OCI-LY1 (cell line): ENCODE measurements around the gene CTNNBL1.

Experiments
- H2AFZ ChIP-seq: fragments of 200-600 bp; sonication (generic), shearing (Covaris generic); 2 replicates; pipeline ENCODE4 v1.6.0; 2014; ENCODE audit warnings: antibody characterized with exemption, mild to moderate bottlenecking, low read length
- H3F3A ChIP-seq: fragments of 200-600 bp; sonication (generic), shearing (Covaris generic); 2 replicates; pipeline ENCODE4 v1.6.0; 2014; ENCODE audit warnings: mild to moderate bottlenecking, antibody characterized with exemption, low read length, moderate library complexity; ENCODE audit not compliant: insufficient read depth
- H3K27ac ChIP-seq: fragments of 200-600 bp; sonication (generic); 2 replicates; pipeline ENCODE4 v1.5.1; 2014; ENCODE audit warnings: low read length, mixed run types, mild to moderate bottlenecking, low read depth; ENCODE audit not compliant: poor library complexity, severe bottlenecking
- H3K27me3 ChIP-seq: fragments of 200-600 bp; sonication (generic); 2 replicates; pipeline ENCODE4 v1.6.0; 2014; ENCODE audit warnings: antibody characterized with exemption, mild to moderate bottlenecking, low read length, moderate library complexity; ENCODE audit not compliant: insufficient read depth
- H3K36me3 ChIP-seq: fragments of 200-600 bp; sonication (generic); 2 replicates; pipeline ENCODE4 v1.6.1; 2014; ENCODE audit warnings: mild to moderate bottlenecking, antibody characterized with exemption, low read length, moderate library complexity, mixed read lengths; ENCODE audit not compliant: insufficient read depth
- H3K4me1 ChIP-seq: fragments of 200-600 bp; sonication (generic); 2 replicates; pipeline ENCODE4 v1.5.1; 2014; ENCODE audit warnings: mild to moderate bottlenecking, low read length, moderate library complexity; ENCODE audit not compliant: insufficient read depth, severe bottlenecking
- H3K4me2 ChIP-seq: fragments of 200-600 bp; sonication (generic), shearing (Covaris generic); 2 replicates; pipeline ENCODE4 v1.6.1; 2014; ENCODE audit warnings: low read length
- H3K4me3 ChIP-seq: fragments of 200-600 bp; sonication (generic); 2 replicates; pipeline ENCODE4 v1.5.1; 2014; ENCODE audit warnings: low read length, low read depth, mild to moderate bottlenecking, mixed read lengths; ENCODE audit not compliant: poor library complexity, severe bottlenecking
- H3K79me2 ChIP-seq: fragments of 200-600 bp; shearing (Covaris generic); 2 replicates; pipeline ENCODE4 v1.6.1; 2016; ENCODE audit warnings: mixed run types, low read length, mixed read lengths; ENCODE audit not compliant: insufficient read depth
- H3K9ac ChIP-seq: fragments of 200-600 bp; sonication (generic), shearing (Covaris generic); 2 replicates; pipeline ENCODE4 v1.6.1; 2014; ENCODE audit warnings: mild to moderate bottlenecking, low read length, mixed read lengths
- H3K9me2 ChIP-seq: fragments of 200-600 bp; sonication (generic), shearing (Covaris generic); 2 replicates; pipeline ENCODE4 v1.6.1; 2014; ENCODE audit warnings: low read depth, mild to moderate bottlenecking, low read length, mixed read lengths
- H3K9me3 ChIP-seq: fragments of 200-600 bp; shearing (Covaris generic); 2 replicates; pipeline ENCODE4 v1.6.1; 2014; ENCODE audit warnings: low read length, mixed read lengths
- H4K20me1 ChIP-seq: fragments of 200-600 bp; sonication (generic), shearing (Covaris generic); 2 replicates; pipeline ENCODE4 v1.6.0; 2016; ENCODE audit warnings: mild to moderate bottlenecking, low read length; ENCODE audit not compliant: insufficient read depth
- EZH2 ChIP-seq: fragments of 200-600 bp; sonication (generic), shearing (Covaris generic); IDR thresholded peaks from 2 replicates; pipeline ENCODE4 v1.8.0; 2017; ENCODE audit warnings: borderline replicate concordance, mixed run types, mild to moderate bottlenecking, antibody characterized with exemption, low read length, moderate library complexity, mixed read lengths
- TF ChIP-seq, protein P1 (sequence below): fragments of 200-600 bp; sonication (generic), shearing (Covaris generic); IDR thresholded peaks from 2 replicates; pipeline ENCODE4 v1.5.1; 2017; ENCODE audit warnings: mild to moderate bottlenecking, antibody characterized with exemption, low read length, moderate library complexity, mixed read lengths

Gene CTNNBL1

DNA sequence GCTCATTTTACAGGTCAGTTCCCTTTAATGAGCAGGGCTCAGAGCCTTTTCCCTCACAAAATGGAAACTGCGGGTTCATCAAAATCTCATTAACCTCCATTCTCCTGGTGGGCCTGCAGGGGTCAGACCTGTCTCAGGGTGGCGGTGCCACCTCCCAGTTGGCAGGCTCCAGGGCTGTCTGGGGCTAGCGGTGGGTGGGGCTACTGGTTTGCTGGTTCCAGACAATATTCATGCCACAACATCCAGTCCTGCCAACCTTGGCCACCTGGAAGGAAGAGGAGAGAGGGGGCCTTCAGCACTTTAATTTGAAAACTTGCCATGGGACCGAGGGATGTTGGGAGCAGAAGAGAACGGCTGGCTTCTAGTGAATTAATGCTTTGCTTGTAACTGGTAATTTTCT lies 41.9 kb upstream of the CTNNBL1 start:
- no peak overlapping the region for H3K9ac ChIP-seq
- H3K4me2 ChIP-seq = no peak overlapping the region
- no peaks in the 10 kb centered on the region for H3K9me3 ChIP-seq
- no peaks in the 10 kb centered on the region for H3F3A ChIP-seq
- no peaks in the 10 kb centered on the region for H3K36me3 ChIP-seq
- no peaks in the 10 kb centered on the region for H4K20me1 ChIP-seq
- peaks cover 3% of the 10 kb centered on the region; the same call in 1 of the 2 replicates for H3K27me3 ChIP-seq
- TF ChIP-seq, protein P1, sequence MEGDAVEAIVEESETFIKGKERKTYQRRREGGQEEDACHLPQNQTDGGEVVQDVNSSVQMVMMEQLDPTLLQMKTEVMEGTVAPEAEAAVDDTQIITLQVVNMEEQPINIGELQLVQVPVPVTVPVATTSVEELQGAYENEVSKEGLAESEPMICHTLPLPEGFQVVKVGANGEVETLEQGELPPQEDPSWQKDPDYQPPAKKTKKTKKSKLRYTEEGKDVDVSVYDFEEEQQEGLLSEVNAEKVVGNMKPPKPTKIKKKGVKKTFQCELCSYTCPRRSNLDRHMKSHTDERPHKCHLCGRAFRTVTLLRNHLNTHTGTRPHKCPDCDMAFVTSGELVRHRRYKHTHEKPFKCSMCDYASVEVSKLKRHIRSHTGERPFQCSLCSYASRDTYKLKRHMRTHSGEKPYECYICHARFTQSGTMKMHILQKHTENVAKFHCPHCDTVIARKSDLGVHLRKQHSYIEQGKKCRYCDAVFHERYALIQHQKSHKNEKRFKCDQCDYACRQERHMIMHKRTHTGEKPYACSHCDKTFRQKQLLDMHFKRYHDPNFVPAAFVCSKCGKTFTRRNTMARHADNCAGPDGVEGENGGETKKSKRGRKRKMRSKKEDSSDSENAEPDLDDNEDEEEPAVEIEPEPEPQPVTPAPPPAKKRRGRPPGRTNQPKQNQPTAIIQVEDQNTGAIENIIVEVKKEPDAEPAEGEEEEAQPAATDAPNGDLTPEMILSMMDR = peak; percentile 86
- TF ChIP-seq EZH2 = no peak
- H3K4me1 ChIP-seq = no peaks in the 10 kb centered on the region
- no peaks in the 10 kb centered on the region for H3K79me2 ChIP-seq
- no peaks in the 10 kb centered on the region for H3K9me2 ChIP-seq
- H3K4me3 ChIP-seq = no peak overlapping the region
- H3K27ac ChIP-seq = no peak overlapping the region
- H2AFZ ChIP-seq = no peak overlapping the region

DNA sequence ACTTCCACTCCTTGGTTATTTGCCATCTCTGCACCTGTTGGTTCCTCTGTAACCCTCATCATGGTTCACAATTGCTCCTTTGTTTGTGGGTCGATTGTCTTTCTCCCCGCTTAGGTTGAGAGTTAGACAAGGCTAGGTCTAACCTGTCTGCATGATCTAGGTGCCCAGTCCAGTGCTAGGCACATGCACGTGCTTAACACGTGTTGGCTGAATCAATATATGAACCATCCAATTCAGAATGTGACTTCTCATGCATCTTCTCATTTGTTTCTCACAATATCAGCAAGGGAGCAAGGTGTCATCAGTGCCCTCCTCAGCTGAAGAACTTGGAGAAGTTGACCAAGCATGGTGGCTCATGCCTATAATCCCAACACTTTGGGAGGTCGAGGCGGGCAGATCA lies 36.9 kb upstream of the CTNNBL1 start:
- TF ChIP-seq, protein P1 = no peak
- no peak for TF ChIP-seq EZH2
- H3K9me3 ChIP-seq = no peaks in the 10 kb centered on the region
- H3K9ac ChIP-seq = no peak overlapping the region
- H3K4me2 ChIP-seq = no peak overlapping the region
- H4K20me1 ChIP-seq = no peaks in the 10 kb centered on the region
- H3K27ac ChIP-seq = no peak overlapping the region
- H2AFZ ChIP-seq = no peak overlapping the region
- no peaks in the 10 kb centered on the region for H3K79me2 ChIP-seq
- no peaks in the 10 kb centered on the region for H3K9me2 ChIP-seq
- H3F3A ChIP-seq = no peaks in the 10 kb centered on the region
- no peaks in the 10 kb centered on the region for H3K36me3 ChIP-seq
- no peaks in the 10 kb centered on the region for H3K4me1 ChIP-seq
- no peaks in the 10 kb centered on the region for H3K27me3 ChIP-seq
- no peak overlapping the region for H3K4me3 ChIP-seq

DNA sequence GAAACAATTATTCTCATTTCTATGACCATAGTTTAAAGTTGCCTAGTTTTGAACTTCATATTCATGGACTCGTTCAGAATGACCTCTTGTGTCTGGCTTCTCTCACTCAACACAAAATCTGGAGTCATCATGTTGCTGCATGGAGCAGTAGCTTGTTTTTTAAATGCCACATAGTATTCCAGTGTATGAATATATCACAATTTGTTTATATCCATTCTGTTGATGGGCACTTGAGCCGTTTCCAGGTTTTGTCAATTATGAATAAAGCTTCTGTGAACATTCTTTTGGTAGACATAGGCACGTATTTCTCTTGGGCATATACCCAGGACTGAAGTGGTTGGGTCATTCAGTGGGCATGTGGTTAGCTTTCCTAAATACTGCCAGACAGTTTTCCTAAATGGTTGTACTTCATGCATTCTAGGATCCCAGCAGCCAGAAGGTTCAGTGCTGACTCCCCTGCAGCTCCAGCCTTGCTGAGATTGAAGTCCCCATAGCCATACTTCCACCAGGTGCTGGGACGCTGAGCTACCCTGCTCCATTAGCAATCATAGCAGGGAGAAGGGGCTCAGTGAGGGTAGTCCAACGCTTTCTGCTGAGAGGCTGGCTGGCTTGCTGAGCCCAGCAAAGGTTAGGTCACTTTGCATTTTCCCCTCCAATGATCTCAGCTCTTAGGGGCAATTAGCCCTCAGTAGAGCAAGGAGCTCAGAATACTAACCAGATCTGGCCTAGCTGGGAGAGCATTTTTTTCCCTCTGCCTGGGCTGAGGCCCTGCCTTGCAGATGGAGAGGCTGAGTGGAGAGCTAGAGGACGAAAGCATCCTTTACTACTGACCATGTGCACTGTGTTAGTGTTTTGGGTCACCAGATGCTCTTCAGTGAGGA lies 35.7 kb upstream of the CTNNBL1 start:
- no peaks in the 10 kb centered on the region for H3K4me1 ChIP-seq
- no peaks in the 10 kb centered on the region for H3F3A ChIP-seq
- H3K27ac ChIP-seq = no peak overlapping the region
- no peaks in the 10 kb centered on the region for H3K36me3 ChIP-seq
- TF ChIP-seq EZH2 = no peak
- H3K9me2 ChIP-seq = no peaks in the 10 kb centered on the region
- H3K9me3 ChIP-seq = no peaks in the 10 kb centered on the region
- H3K27me3 ChIP-seq = no peaks in the 10 kb centered on the region
- H3K4me2 ChIP-seq = no peak overlapping the region
- no peak overlapping the region for H3K9ac ChIP-seq
- H2AFZ ChIP-seq = no peak overlapping the region
- H3K79me2 ChIP-seq = no peaks in the 10 kb centered on the region
- H3K4me3 ChIP-seq = no peak overlapping the region
- no peaks in the 10 kb centered on the region for H4K20me1 ChIP-seq

DNA sequence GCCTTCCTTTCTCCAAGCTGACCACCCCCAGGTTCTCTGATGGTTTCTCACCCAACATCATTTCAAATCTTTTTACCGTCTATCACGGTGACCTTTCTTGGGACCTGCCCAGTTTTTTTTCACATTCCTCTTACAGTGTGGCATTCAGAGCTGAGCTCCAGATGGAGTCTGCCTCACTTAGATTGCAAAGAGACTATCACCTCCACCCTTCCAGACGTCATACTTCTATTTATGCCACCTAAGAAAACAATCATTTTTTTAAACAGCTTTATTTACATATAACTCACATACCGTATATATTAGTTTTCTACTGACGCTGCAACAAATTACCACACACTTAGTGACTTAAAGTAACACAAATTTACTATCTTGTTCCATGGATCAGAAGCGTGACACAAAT lies 32.3 kb upstream of the CTNNBL1 start:
- no peaks in the 10 kb centered on the region for H3K4me1 ChIP-seq
- no peak overlapping the region for H2AFZ ChIP-seq
- no peaks in the 10 kb centered on the region for H3F3A ChIP-seq
- no peaks in the 10 kb centered on the region for H3K9me2 ChIP-seq
- H3K27me3 ChIP-seq = no peaks in the 10 kb centered on the region
- H3K79me2 ChIP-seq = no peaks in the 10 kb centered on the region
- no peaks in the 10 kb centered on the region for H4K20me1 ChIP-seq
- H3K4me2 ChIP-seq = no peak overlapping the region
- TF ChIP-seq EZH2 = no peak
- TF ChIP-seq, protein P1 = no peak
- H3K4me3 ChIP-seq = no peak overlapping the region
- no peaks in the 10 kb centered on the region for H3K36me3 ChIP-seq
- no peaks in the 10 kb centered on the region for H3K9me3 ChIP-seq
- H3K27ac ChIP-seq = no peak overlapping the region
- H3K9ac ChIP-seq = no peak overlapping the region
